Uterus (tissue), 2 donors: Measurements from ENCODE around the gene MINDY3.

Source experiments
- CTCF ChIP-seq, 4 experiments: fragments of 200-600 bp in 2 of 4; fragments of 450-650 bp in 2 of 4; sonication (generic) in 2 of 4; IDR thresholded peaks; one replicate each; pipeline ENCODE4 v1.5.1; 2016 to 2019; ENCODE audit warnings: antibody characterized with exemption in 4 of 4, mild to moderate bottlenecking in 2 of 4, moderate library complexity in 1 of 4
- POLR2A ChIP-seq, 2 donors: fragments of 450-650 bp; IDR thresholded peaks; one replicate each; pipeline ENCODE4 v1.6.1; 2016; ENCODE audit warnings: antibody characterized with exemption in 2 of 2, mild to moderate bottlenecking in 1 of 2, moderate library complexity in 1 of 2

GRCh38 chr10:15869935-15870334, 9.6 kb upstream of the MINDY3 start:
- TF ChIP-seq CTCF (IDR thresholded peaks at IDR 0.05) (no peak), POLR2A (IDR thresholded peaks at IDR 0.05) (no peak)
